Thymus (tissue), 11 donors: ENCODE results near the gene SH3RF2. TPM values are rescaled to one million over a fixed set of nuclear protein-coding genes. Genes with fewer than 3 reads are reported as not detected.

Experiments
- DNase-seq, 9 donors: peaks; one replicate each; pipeline ENCODE4 v3.0.0-alpha.2; 2013; ENCODE audit warnings: low spot score in 9 of 9, low read depth in 6 of 9, missing footprints in 1 of 9
- H3K27ac ChIP-seq, 2 donors: one replicate each; pipeline ENCODE4 v1.5.1; 2013; ENCODE audit warnings: control low read depth in 1 of 2, low read depth in 1 of 2, low read length in 1 of 2, mild to moderate bottlenecking in 1 of 2, moderate library complexity in 1 of 2
- H3K27me3 ChIP-seq, 2 donors: one replicate each; pipeline ENCODE4 v1.5.1; 2013; ENCODE audit warnings: low read length in 1 of 2; ENCODE audit not compliant: control insufficient read depth in 2 of 2, insufficient read depth in 1 of 2
- H3K36me3 ChIP-seq, 2 donors: one replicate each; pipeline ENCODE4 v1.5.1; 2013; ENCODE audit warnings: low read length in 1 of 2, mild to moderate bottlenecking in 1 of 2, moderate library complexity in 1 of 2; ENCODE audit not compliant: control insufficient read depth in 2 of 2, insufficient read depth in 2 of 2
- H3K4me1 ChIP-seq, 2 donors: one replicate each; pipeline ENCODE4 v1.5.1; 2013; ENCODE audit warnings: low read length in 2 of 2; ENCODE audit not compliant: control insufficient read depth in 2 of 2, insufficient read depth in 2 of 2
- H3K4me3 ChIP-seq, 2 donors: one replicate each; pipeline ENCODE4 v1.5.1; 2013; ENCODE audit warnings: low read length in 2 of 2, control low read depth in 1 of 2, mild to moderate bottlenecking in 1 of 2
- H3K9me3 ChIP-seq, 2 donors: one replicate each; pipeline ENCODE4 v1.5.1; 2013; ENCODE audit warnings: low read length in 1 of 2, mild to moderate bottlenecking in 1 of 2; ENCODE audit not compliant: control insufficient read depth in 2 of 2, insufficient read depth in 1 of 2
- WGBS: extraction: QIAGEN DNeasy Blood & Tissue Kit; methylation state at CpG from one replicate; pipeline ENCODE4 v1.1.7; 2013; 5-methylcytosine and 5-hydroxymethylcytosine counted together
- polyA plus RNA-seq: library from polyadenylated mRNA; stranded (reverse); fragments of 200-250 nt; gene quantifications from one replicate; pipeline ENCODE4 v1.2.3, GENCODE V29; 2013
- total RNA-seq: library from RNA; stranded (reverse); fragments of 120-200 nt; gene quantifications from one replicate; pipeline ENCODE4 v1.2.4, GENCODE V29; 2013
- donor health status: healthy.

Gene SH3RF2
- total and polyA plus RNA-seq, 2 donors, result 0.76 to 2.4 TPM

DNA sequence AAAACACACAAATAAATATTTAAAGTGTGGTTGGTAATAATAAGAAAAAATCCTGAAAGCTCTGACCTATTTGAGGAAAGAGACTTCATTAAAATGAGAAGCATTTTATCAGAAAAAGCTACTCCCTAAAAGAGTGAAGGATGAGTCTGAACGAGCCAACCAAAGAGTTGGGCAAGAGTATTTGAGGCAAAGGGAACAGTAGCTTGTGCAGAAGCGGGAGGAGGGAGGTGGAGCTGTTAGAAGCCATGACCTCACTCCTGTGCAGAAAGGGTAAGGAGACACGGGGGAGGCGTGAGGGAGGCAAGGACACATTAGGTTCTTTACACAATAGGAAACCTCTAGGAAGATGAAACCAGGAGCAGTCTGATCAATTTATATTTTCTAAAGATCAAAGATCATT lies 29.4 kb downstream of the SH3RF2 start:
- Histone ChIP-seq H3K27ac (no peak overlapping the region), H3K9me3 (no peaks in the 10 kb centered on the region)
- 93% methylated on average over 4 of the region's 4 CpGs for WGBS

DNA sequence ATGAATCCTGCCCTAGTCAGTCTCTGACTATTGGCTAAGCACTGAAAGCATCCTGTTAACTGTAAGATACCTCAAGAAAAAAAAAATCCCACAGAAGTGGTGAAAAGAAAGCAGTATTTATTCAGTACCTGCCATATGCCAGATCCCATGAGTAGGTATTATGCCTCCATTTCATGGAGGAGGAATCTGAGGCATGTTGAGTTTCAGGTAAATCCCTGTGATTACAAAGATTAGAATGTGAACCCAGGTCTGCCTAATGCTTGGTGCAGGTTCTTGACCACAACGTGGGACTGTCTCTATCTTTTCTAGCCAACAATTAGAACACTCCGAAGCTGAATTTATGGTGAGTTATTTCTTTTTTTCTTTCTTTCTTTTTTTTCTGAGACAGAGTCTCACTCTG lies 30.9 kb downstream of the SH3RF2 start:
- WGBS, result 96% methylated on average over 2 of the region's 2 CpGs

More for the DNA sequence above, 29.4 kb downstream of the SH3RF2 start:
- no peak overlapping the region for H3K4me3 ChIP-seq
- no peaks in the 10 kb centered on the region for H3K27me3 ChIP-seq
- H3K36me3 ChIP-seq, result no peaks in the 10 kb centered on the region
- H3K4me1 ChIP-seq, result no peaks in the 10 kb centered on the region
- DNase-seq, result no peak

DNA sequence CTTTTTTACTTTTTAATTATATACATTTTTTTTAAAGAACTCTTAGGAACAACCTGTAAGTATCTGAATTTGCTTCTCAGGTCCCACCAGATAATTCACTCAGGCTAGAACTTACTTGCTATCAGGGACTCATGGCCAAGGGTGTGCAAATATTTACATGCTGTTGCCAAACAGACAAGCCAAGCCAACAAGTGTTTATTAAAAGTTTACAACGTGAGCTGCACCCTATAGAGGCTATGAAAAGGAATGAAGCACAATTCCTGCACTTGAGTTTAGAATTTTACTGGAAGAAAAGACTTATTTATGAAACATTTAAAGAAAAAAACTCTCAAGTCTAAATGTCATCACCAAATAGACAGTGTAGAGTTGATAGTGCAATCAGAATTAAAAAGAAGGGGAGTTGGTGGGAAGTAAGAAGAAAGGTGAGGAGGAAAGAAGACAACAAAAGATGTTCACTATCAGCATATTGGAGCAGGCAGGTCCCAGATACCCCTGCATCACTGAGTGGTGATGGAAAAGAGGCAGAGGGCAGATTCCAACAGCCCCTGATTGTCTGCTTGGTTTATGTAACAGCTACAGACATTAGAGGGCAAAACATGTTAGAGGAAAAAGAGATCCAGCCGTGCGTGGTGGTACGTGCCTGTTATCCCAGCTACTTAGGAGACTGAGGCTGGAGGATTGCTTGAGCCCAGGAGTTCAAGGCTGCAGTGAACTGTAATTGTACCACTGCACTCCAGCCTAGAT lies 32.8 kb downstream of the SH3RF2 start:
- no peak overlapping the region for H3K27ac ChIP-seq
- DNase-seq, result no peak
- no peak overlapping the region for H3K4me3 ChIP-seq
- H3K36me3 ChIP-seq, result no peaks in the 10 kb centered on the region
- H3K9me3 ChIP-seq, result no peaks in the 10 kb centered on the region
- no peaks in the 10 kb centered on the region for H3K27me3 ChIP-seq
- H3K4me1 ChIP-seq, result no peaks in the 10 kb centered on the region
- WGBS, result 82% methylated on average over 4 of the region's 4 CpGs

More for the DNA sequence above, 30.9 kb downstream of the SH3RF2 start:
- DNase-seq, result no peak
- Histone ChIP-seq H3K27me3 (no peaks in the 10 kb centered on the region), H3K4me1 (no peaks in the 10 kb centered on the region), H3K27ac (no peak overlapping the region), H3K36me3 (no peaks in the 10 kb centered on the region), H3K4me3 (no peak overlapping the region), H3K9me3 (no peaks in the 10 kb centered on the region)

DNA sequence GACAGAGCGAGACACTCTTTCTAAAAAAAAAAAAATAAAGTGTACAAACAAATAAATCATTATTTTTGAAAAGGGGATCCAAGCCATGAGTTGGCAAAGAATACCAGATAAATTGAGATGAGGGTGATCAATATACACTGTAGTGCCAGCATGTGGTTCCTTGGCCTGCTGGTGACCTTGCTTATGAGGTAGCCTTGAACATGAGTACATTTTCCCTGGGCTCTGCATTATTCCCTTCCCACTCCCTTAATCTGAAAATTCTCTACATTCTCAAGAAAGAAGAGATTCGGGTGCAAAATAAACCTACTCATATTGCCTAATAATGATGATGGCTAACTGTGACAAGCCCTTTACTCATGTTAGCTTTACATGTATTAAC lies 33.3 kb downstream of the SH3RF2 start:
- Histone ChIP-seq H3K27ac (no peak overlapping the region), H3K27me3 (no peaks in the 10 kb centered on the region), H3K9me3 (no peaks in the 10 kb centered on the region), H3K4me1 (no peaks in the 10 kb centered on the region), H3K4me3 (no peak overlapping the region), H3K36me3 (no peaks in the 10 kb centered on the region)
- no peak for DNase-seq
- 97% methylated on average over 2 of the region's 2 CpGs for WGBS

DNA sequence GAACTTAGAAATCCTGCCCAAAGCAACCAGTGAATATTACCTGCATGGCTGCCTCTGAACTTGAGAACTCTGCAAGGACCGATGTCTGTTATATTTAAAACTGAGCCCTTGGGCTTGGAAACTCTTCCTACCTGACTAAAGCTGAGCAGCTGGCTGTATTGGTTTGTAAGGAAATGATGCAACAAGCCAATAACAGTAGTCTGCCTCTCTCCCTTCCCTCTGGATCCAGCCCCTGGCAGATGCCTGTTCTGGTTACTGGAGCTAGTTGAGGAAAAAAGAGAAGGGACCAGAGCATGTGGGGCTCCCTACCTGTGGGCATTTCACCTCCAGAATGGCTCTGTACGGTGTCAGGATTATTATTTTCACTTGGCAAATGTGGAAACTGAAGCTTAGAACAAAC lies 34.7 kb downstream of the SH3RF2 start:
- Histone ChIP-seq H3K4me1 (no peaks in the 10 kb centered on the region), H3K9me3 (no peaks in the 10 kb centered on the region), H3K36me3 (no peaks in the 10 kb centered on the region), H3K4me3 (no peak overlapping the region), H3K27me3 (no peaks in the 10 kb centered on the region), H3K27ac (no peak overlapping the region)
- 91% methylated on average over 2 of the region's 2 CpGs for WGBS
- no peak for DNase-seq

DNA sequence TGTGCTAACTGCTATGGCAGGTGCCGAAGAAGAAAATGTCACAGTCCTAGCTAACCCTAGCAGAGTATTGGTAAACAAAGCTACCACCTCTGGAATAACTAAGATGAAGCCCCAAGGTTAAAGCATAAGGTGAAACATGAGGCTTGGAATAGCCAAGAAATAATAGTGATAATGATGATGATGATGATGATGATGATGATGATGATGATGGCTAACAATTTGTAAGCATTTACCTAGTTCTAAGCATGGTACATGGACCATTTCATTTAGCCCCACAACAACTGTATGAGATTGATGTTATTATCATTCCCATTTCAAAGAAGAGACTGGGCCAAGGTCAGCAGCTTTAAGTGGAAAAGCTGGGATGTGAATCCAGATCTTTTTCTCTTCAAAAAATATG lies 35.3 kb downstream of the SH3RF2 start:
- no peaks in the 10 kb centered on the region for H3K27me3 ChIP-seq
- H3K4me3 ChIP-seq, result no peak overlapping the region
- no peaks in the 10 kb centered on the region for H3K9me3 ChIP-seq
- WGBS, result 96% methylated on average over 1 of the region's 1 CpG
- DNase-seq, result no peak
- H3K4me1 ChIP-seq, result no peaks in the 10 kb centered on the region
- no peak overlapping the region for H3K27ac ChIP-seq
- H3K36me3 ChIP-seq, result no peaks in the 10 kb centered on the region

DNA sequence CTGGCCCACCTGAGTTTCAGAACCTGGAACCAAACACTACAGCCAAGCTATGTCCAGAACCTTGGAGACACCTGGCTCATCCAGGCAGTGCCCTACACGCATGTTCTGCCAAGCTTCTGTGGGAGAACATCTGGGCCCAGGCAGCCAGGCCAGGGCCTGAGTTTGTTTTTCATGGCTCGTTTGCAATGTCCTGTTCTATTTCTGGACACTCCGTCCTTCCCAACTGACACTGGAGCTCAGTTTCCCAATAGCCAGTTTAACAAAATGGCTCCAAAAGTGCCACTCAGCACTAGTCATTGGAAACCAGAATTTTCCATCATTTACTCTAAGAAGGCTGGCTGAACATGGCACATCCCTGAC lies 38.6 kb downstream of the SH3RF2 start:
- no peaks in the 10 kb centered on the region for H3K4me1 ChIP-seq
- DNase-seq, result no peak
- no peaks in the 10 kb centered on the region for H3K27me3 ChIP-seq
- no peak overlapping the region for H3K4me3 ChIP-seq
- no peaks in the 10 kb centered on the region for H3K9me3 ChIP-seq
- no peak overlapping the region for H3K27ac ChIP-seq
- no peaks in the 10 kb centered on the region for H3K36me3 ChIP-seq
- 92% methylated on average over 3 of the region's 3 CpGs for WGBS

DNA sequence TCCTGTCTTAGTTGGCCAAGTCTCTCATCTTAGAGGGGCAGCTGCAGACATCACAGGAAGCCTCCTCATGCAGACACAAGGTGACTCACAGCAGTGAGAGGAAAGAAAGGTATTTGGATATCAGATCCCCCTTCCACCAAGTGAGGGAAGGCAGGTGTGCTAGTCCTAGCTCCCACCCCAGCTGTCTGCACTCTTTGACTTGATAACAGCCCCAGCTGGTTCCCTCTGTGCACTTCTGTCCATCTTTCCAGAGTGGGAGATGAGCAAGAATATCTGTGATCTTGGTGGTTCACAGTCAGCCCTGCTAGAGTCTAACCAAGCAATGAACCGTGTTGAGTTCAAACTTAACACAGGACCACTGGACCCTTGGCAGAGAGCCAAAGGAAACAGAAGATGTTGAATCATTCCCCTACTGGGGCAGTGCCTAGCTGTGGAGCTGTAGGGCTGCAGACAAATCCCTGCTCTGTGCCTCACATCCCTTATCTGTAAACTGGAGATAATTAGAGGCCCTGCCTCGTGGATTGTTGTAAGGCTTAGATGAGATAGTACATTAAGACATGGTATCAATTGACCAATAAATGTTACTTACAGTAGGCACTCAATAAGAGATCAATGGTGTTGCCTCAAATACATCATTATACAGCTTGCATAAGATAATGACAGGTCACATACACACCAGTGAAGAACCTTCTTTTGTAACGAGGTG lies 39.1 kb downstream of the SH3RF2 start:
- no peak overlapping the region for H3K27ac ChIP-seq

DNA sequence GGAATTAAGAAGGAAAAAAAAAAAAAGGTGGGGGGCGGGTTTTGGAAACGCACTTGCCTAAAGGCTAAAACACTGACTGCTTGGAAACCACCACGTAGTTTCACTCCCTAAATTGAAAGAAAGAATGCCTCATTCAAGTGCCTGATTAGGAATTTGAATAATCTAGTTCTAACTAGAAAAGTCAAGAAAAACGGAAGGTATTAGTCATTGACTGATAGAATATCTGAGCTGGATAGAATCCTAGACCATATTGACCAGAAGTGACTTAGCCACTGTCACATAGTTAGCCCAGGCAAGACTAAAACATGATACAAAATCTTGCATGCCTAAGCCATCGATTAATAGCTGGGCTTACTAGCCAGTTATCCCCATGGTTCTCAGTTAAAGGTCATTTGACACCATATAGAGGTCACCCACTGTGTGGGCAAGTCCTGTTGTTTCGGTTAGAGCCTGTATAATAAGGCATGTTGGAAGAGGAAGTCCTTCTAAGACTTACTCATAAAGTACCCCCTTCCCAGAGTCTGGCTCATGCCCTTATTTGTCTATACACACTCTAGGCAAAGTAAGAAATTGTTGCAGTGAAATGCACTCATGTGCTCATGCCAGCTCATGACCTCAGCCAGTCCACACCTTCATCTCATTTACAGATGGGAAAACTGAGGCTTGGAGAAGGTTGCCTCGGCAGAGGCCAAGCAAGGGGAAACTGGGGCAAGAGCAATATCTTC lies 40.2 kb downstream of the SH3RF2 start:
- WGBS, result 87% methylated on average over 7 of the region's 7 CpGs
- no peaks in the 10 kb centered on the region for H3K4me1 ChIP-seq
- no peaks in the 10 kb centered on the region for H3K27me3 ChIP-seq
- H3K36me3 ChIP-seq, result no peaks in the 10 kb centered on the region
- H3K9me3 ChIP-seq, result no peaks in the 10 kb centered on the region
- H3K27ac ChIP-seq, result no peak overlapping the region
- DNase-seq, result no peak
- no peak overlapping the region for H3K4me3 ChIP-seq

More for the DNA sequence above, 39.1 kb downstream of the SH3RF2 start:
- Histone ChIP-seq H3K4me1 (no peaks in the 10 kb centered on the region), H3K9me3 (no peaks in the 10 kb centered on the region), H3K36me3 (no peaks in the 10 kb centered on the region), H3K27me3 (no peaks in the 10 kb centered on the region), H3K4me3 (no peak overlapping the region)
- WGBS, result 45% methylated on average over 3 of the region's 3 CpGs
- no peak for DNase-seq
